ENCODE results near the gene LECT2. TPM values are rescaled to one million over a fixed set of nuclear protein-coding genes. Genes with fewer than 3 reads are reported as not detected.

LECT2 gene
- total and polyA plus RNA-seq, 10 of the 15 experiments (the other 5 are each of a cell fraction or from before 2014, with no cell fraction given), result not detected

- TF ChIP-seq KAT2A (conservative IDR thresholded peaks at IDR 0.05; ENCODE audit: control insufficient read depth, low read depth, low read length) (no peak), RB1 (IDR thresholded peaks at IDR 0.05; ENCODE audit: borderline replicate concordance) (no peak), SP1 (IDR thresholded peaks at IDR 0.05; ENCODE audit: low read depth, low read length) (no peak), NR2F1 (conservative IDR thresholded peaks at IDR 0.05) (no peak), TBL1XR1 (IDR thresholded peaks at IDR 0.05; ENCODE audit: low read depth, low read length) (no peak), TCF12 (IDR thresholded peaks at IDR 0.05; ENCODE audit: low read depth, low read length) (no peak), RELA (IDR thresholded peaks at IDR 0.05; ENCODE audit: borderline replicate concordance, partially characterized antibody) (no peak), CREM (IDR thresholded peaks at IDR 0.05; ENCODE audit: low read depth) (no peak), CREB1 (IDR thresholded peaks at IDR 0.05; ENCODE audit: low read depth) (no peak), TAF1 (IDR thresholded peaks at IDR 0.05; ENCODE audit: borderline replicate concordance, low read depth, low read length) (no peak), ATF3 (IDR thresholded peaks at IDR 0.05; ENCODE audit: borderline replicate concordance, extremely low read depth, low read depth, low read length) (no peak), PAX5 (IDR thresholded peaks at IDR 0.05; ENCODE audit: borderline replicate concordance, low read depth, low read length) (no peak), PKNOX1 (IDR thresholded peaks at IDR 0.05) (no peak), PAX8 (IDR thresholded peaks at IDR 0.05) (no peak), RCOR1 (conservative IDR thresholded peaks at IDR 0.05; ENCODE audit: low read depth, low read length) (no peak), NKRF (conservative IDR thresholded peaks at IDR 0.05) (no peak), ZNF622 (IDR thresholded peaks at IDR 0.05) (no peak), SMAD5 (IDR thresholded peaks at IDR 0.05; ENCODE audit: low read depth) (no peak)
- TF ChIP-seq, protein P1, sequence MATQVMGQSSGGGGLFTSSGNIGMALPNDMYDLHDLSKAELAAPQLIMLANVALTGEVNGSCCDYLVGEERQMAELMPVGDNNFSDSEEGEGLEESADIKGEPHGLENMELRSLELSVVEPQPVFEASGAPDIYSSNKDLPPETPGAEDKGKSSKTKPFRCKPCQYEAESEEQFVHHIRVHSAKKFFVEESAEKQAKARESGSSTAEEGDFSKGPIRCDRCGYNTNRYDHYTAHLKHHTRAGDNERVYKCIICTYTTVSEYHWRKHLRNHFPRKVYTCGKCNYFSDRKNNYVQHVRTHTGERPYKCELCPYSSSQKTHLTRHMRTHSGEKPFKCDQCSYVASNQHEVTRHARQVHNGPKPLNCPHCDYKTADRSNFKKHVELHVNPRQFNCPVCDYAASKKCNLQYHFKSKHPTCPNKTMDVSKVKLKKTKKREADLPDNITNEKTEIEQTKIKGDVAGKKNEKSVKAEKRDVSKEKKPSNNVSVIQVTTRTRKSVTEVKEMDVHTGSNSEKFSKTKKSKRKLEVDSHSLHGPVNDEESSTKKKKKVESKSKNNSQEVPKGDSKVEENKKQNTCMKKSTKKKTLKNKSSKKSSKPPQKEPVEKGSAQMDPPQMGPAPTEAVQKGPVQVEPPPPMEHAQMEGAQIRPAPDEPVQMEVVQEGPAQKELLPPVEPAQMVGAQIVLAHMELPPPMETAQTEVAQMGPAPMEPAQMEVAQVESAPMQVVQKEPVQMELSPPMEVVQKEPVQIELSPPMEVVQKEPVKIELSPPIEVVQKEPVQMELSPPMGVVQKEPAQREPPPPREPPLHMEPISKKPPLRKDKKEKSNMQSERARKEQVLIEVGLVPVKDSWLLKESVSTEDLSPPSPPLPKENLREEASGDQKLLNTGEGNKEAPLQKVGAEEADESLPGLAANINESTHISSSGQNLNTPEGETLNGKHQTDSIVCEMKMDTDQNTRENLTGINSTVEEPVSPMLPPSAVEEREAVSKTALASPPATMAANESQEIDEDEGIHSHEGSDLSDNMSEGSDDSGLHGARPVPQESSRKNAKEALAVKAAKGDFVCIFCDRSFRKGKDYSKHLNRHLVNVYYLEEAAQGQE (IDR thresholded peaks at IDR 0.05; ENCODE audit: low read depth, low read length), result no peak
- intact Hi-C loops (cut with micrococcal nuclease; ENCODE audit: unreplicated experiment) (no loop called here), in situ Hi-C loops (cut with MboI) (no loop called here)
- H3K27ac ChIP-seq (ENCODE audit: control insufficient read depth, insufficient read depth), result no peak overlapping the region
- H3K4me3 ChIP-seq, result no peak overlapping the region
- H3K4me2 ChIP-seq (ENCODE audit: control insufficient read depth, insufficient read depth), result no peak overlapping the region
- H3K4me1 ChIP-seq (ENCODE audit: control insufficient read depth, insufficient read depth, low read length), result no peaks in the 10 kb centered on the region
- no peaks in the 10 kb centered on the region for H3K36me3 ChIP-seq (ENCODE audit: control insufficient read depth in 2 of 2, insufficient read depth in 2 of 2, low read length in 1 of 2)
- FAIRE-seq (no peak), DNase-seq (ENCODE audit: low read depth, low spot score) (no peak), ATAC-seq (no peak)
- RAD21 ChIA-PET (ENCODE audit: unreplicated experiment), result interaction anchor here (1.1 kb wide), 1 partner anchor 10 kb away, joined by 3 read pairs; no protein-coding TSS in a partner anchor
- H2AFZ ChIP-seq (ENCODE audit: control insufficient read depth, low read depth, low read length), result no peak overlapping the region
- SMC1A ChIA-PET (ENCODE audit: uncharacterized antibody, unreplicated experiment), result interaction anchor here (1.5 to 2.2 kb wide), 2 partner anchors 10 kb away, joined by 3 to 9 read pairs; no protein-coding TSS in a partner anchor
- POLR2A ChIA-PET, result no interaction called here
- BruUV-seq (replicated peaks), result no TSS peak
- H4K20me1 ChIP-seq (ENCODE audit: control insufficient read depth, insufficient read depth), result no peaks in the 10 kb centered on the region
- WGBS (ENCODE audit: insufficient coverage, insufficient replicate concordance, low lambda C conversion rate, missing lambda C conversion rate), result 38% methylated on average over 4 of the region's 4 CpGs
- H3K27me3 ChIP-seq (replicated peaks in 1 of 2; ENCODE audit: control insufficient read depth in 2 of 2, insufficient read depth in 2 of 2, low read length in 1 of 2), result no peaks in the 10 kb centered on the region
- CTCF ChIA-PET, result interaction anchor here (1.0 to 2.2 kb wide), 9 partner anchors 9 to 262 kb away, joined by 3 to 11 read pairs (median 3); no protein-coding TSS in a partner anchor
- no peaks in the 10 kb centered on the region; the same call in 2 of the 3 replicates for H3K9me3 ChIP-seq (replicated peaks; ENCODE audit: control insufficient read depth, insufficient read depth, low read length)
- no peaks in the 10 kb centered on the region for H3K79me2 ChIP-seq (ENCODE audit: control insufficient read depth, insufficient read depth, low read length)
- no peak overlapping the region for H3K9ac ChIP-seq (ENCODE audit: control insufficient read depth, insufficient read depth, low read length)
These were observed 3.5 kb downstream of the LECT2 start for GRCh38 chr5:135951257-135951656.
